Spleen (tissue), 7 donors: ENCODE measurements around the gene VGLL4.

Experiments used
- CTCF ChIP-seq, 11 experiments: fragments of 200-600 bp in 7 of 11; fragments of 450-650 bp in 4 of 11; sonication (generic) in 4 of 11; IDR thresholded peaks in 8 of 11; conservative IDR thresholded peaks in 3 of 11; 1 replicate in 7 of 11; 2 replicates in 4 of 11; pipeline versions ENCODE4 v1.4.0 to v1.8.0; 2016 to 2021; ENCODE audit warnings: antibody characterized with exemption in 11 of 11, inconsistent platforms in 4 of 11, mild to moderate bottlenecking in 1 of 11
- POLR2A ChIP-seq, 3 donors: fragments of 450-650 bp; IDR thresholded peaks; one replicate each; pipeline ENCODE4 v1.5.1; 2017; ENCODE audit warnings: antibody characterized with exemption in 3 of 3, mild to moderate bottlenecking in 1 of 3
- POLR2AphosphoS5 ChIP-seq, 3 donors: sonication (generic); formaldehyde crosslinking; IDR thresholded peaks; one replicate each; pipeline ENCODE4 v1.5.1; 2017; ENCODE audit warnings: antibody characterized with exemption in 3 of 3
- donor health status: DM: no; HTN: no; CAD: no; lungs with moderate emphysema.
- donor health status: DM: no; HTN: no; CAD: no.
- donor health status: DM: no; HTN: no; CAD: no.

DNA sequence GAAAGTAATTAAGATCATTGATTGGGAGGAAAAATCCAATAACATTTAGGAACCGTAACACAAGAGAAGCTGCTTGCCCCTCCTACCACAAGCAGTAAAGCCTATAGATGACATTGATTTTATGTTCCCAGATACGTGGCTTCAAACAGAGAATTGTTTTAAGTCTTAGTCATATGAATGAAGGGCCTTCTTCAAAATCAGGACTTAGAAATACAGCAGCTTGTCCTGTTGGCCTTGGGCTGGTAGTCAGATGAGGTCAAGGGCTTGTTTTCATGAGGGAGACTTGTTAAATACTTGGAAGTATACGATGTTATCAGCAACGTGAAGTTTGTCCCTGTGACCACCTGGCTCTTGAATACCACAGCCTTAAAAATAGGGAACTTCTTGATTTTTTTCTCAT lies 114.4 kb downstream of the VGLL4 start:
- TF ChIP-seq CTCF (IDR thresholded peaks at IDR 0.05 in 8 of 11, conservative IDR thresholded peaks at IDR 0.05 in 3 of 11) (no peak), POLR2A (IDR thresholded peaks at IDR 0.05) (no peak), POLR2AphosphoS5 (IDR thresholded peaks at IDR 0.05) (no peak)
